HG03558 (cell line): ENCODE measurements around the gene HTT.

Source experiments
- ATAC-seq: cut with Tn5 transposase; IDR thresholded peaks from one replicate; pipeline ENCODE4 v1.9.1; 2021; ENCODE audit warnings: moderate number of reproducible peaks; ENCODE audit not compliant: unreplicated experiment; ENCODE audit errors: extremely low read depth

Gene HTT

GRCh38 chr4:3212391-3213105 is 138.1 kb downstream of the HTT start:
- no peak for ATAC-seq

DNA sequence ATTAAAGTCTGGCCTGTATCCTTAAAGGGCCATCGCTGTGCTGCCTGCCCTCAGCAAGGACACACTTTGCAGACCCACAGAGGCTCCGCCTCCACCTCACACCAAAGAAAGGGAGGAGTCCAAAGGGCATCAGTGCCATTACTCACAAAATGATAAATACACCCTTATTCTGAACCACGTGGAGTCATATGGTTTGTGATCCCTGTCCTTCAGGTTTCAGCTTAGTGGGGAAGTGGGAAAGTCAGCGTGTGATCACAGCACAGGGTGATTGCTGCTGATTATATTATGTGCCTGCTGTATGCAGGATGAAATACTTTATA is 138.6 kb downstream of the HTT start:
- ATAC-seq: no peak

GRCh38 chr4:3213661-3214250 is 139.3 kb downstream of the HTT start:
- no peak for ATAC-seq

DNA sequence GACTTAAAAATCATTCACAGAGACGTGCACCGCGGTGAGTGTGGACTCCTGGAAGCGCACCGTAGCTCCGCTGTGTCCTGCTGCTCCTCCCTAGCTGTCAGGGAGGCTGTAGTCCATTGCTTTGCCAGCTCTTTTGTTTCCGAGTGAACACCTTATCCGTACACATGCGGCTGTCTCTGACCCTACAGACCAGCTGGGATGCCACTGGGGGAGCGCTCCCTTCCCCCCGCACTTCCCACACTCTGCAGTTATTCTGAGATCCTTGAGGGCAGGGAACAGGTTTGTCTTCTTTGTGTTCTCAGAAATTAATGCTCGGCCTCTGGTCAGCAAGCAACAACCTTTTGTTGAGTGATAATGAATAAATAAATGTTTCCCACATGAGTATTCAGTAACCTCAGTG is 140.8 kb downstream of the HTT start:
- no peak for ATAC-seq

DNA sequence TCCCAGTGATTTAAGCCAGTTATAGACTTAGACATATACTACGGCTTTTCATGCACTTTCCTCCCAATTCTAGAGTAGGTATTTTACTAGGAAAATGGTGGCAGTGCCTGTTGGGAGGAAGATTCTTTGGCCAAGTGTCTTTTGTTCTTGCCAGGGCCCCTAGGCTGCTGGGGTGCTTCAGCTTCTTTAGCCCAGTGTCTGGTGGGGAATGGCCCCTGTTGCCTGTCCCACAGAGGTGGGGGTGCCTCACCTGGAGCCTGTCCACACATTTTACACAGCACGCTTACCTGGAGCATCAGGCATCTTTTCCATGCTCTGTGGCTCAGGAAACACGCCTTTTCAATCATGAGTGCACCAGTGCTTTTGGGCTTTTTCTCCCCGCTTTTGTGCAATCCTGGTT is 141.3 kb downstream of the HTT start:
- ATAC-seq: no peak

DNA sequence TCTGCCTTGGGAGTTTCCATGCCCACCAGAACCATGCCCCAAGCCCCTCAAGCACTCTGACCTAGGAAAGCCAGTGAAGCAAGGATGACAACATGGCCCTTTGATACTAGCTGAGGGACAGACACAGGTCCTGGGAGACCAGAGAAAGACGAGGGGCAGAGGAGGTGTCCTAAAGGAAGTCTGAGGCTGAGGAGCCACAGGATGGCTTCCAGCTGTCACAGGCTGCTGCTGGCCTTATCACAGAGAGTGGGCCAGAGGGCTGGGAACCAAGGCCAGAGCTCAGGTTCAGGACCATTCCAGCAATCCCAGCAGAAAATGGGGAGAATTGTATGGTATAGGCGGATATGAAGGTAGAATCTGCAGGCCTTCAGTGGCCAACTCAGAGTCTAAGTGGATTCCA is 142.8 kb downstream of the HTT start:
- no peak for ATAC-seq

DNA sequence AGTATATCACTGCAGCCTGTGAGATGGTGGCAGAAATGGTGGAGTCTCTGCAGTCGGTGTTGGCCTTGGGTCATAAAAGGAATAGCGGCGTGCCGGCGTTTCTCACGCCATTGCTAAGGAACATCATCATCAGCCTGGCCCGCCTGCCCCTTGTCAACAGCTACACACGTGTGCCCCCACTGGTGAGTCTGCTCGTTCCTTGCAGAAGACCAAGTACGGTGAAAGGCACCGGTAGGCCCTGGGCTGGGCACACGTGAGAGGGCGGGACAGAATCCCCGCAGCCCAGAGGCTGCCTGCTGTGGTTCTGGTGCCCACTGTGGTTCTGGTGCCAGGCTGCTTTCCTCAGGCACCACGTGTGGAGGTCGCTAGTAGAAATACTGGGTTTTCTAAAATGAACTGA is 143.3 kb downstream of the HTT start:
- no peak for ATAC-seq

DNA sequence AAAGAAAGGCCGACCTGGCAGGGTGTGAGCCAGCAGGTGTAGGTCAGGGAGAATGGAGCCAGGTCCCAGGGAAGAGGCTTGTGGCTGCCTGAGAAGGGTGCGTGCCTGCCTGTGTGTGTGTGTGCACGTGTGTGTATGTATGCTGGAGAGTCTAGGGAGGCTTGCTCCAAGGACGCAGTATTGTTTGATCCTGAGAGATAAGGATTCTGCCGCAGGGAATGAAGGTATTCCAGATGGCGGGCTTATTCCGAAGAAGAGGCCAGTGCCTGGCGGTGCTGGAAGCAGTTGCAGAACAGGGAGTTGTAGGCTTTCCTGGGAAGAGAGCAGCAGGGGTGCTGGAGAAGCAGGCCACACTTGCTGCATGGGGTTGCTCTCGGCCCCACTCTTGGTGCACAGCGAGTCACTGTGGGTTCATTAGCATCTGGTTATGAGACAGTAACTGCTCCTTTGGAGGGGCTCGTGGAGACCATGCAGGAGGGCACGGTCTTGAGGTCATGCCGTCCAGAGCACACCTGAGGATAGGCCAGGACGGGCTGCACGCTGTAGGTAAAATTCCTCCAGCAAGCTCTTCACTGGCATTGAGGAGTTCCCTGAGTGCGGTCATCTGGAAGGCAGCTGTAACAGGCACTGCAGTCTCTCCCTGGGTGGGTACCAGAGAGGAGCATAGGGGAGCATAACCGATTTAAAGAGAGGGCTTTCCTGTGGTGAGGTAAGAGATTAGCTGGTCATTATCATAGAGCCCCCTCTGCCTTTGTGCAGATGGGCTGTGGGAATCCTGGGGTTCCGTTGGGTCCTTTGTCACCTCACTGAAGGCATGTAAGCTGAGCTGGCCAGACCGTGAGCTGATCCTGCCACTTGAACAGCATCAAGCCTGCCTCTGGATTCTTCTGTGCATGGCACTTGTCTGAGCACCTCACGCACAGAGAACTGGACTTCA is 144.6 kb downstream of the HTT start:
- ATAC-seq: no peak

DNA sequence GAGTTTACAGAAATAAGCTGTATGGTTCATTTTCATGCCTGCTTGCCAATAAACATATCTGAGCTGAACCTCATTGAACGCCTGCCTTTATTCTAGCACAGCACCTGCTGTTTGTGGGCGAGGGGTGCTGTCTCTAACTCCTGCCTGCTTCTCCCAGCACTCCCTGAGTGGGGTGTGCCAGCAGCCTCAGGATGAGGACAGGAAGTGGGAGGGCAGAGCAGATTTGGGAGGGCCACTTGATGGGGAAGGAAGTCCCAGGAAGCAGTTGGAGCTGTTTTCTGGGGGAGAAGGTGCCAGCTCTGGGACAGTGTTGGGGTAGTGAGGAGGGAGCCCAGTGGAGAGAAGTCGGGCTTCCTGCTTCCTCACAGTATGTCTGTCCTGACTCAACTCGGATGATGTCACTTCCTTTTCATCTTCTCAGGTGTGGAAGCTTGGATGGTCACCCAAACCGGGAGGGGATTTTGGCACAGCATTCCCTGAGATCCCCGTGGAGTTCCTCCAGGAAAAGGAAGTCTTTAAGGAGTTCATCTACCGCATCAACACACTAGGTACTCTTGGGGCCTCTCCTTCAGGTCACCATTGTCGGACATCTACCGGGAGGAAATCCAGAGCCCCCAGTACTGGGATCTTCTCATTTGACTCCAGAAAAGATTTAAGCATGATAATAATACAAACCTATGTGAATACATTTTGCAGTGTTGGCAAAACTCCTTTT is 145.4 kb downstream of the HTT start:
- ATAC-seq: no peak

DNA sequence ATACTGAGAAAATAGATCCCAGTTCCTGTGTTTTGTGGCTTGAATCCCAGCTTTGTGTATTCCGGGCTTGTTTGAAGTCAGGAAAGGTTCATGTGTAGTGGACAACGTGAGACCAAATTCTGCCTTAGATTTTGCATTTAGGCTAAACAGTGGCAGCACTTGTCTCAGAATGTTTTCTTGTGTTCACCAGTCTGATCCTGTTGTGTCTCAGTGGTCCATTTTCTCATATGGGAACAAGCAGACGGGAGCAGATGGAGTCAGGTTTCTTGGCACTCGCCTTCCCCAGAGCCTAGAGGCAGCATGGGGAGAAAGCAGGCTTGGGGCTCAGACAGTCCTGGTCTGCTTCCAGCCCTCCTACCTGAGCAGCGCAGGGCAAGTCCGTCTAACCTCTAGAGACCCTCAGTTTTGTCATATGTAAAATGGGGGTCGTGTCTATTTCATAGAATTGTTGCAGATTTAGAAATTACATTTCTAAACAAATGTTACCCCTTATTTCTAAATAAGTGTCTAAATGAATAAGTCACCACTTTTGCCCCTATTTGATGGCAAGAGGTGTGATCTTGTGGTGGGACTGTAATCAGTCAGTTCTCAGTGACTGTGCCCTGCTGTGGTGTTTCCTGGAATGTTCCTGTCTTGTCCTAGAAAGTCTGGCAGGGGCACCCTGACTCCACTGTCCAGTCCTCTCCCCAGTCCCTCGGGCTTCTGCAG is 146.1 kb downstream of the HTT start:
- no peak for ATAC-seq

- no peak for ATAC-seq
These were observed 146.7 kb downstream of the HTT start for GRCh38 chr4:3221184-3221494.

DNA sequence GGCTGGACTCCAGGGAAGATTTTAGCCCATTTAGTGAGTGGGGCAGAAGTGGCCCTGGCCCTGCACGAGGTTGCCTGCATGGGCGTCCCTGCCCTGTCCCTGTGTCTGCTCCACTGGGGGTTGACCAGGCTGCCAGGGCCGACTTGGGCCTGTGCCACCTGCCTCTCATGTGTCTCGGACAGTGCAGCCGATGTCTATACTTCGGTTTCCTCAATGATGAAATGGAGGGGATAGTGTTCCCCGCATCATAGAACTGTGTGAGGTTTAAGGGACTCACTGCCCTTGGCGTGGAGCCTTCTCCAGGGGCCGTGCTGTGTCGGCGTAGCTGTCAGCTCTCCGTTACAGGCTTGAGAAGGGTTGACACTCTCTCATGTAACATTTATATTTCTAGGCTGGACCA is 147.5 kb downstream of the HTT start:
- ATAC-seq: no peak

DNA sequence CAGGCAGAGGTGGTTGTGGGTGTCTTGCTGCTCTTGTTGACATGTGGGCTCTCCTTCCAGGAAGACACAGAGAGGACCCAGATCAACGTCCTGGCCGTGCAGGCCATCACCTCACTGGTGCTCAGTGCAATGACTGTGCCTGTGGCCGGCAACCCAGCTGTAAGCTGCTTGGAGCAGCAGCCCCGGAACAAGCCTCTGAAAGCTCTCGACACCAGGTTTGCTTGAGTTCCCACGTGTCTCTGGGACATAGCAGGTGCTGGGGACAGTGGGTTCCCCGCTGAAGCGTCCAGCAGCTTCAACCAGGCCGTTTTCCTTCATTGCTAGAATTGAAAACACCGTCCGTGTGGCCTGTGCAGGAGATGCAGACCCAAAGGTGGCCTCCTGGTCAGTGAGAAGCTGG is 148.9 kb downstream of the HTT start:
- no peak for ATAC-seq

- ATAC-seq: no peak
These were observed 149.7 kb downstream of the HTT start for GRCh38 chr4:3223956-3224748.

DNA sequence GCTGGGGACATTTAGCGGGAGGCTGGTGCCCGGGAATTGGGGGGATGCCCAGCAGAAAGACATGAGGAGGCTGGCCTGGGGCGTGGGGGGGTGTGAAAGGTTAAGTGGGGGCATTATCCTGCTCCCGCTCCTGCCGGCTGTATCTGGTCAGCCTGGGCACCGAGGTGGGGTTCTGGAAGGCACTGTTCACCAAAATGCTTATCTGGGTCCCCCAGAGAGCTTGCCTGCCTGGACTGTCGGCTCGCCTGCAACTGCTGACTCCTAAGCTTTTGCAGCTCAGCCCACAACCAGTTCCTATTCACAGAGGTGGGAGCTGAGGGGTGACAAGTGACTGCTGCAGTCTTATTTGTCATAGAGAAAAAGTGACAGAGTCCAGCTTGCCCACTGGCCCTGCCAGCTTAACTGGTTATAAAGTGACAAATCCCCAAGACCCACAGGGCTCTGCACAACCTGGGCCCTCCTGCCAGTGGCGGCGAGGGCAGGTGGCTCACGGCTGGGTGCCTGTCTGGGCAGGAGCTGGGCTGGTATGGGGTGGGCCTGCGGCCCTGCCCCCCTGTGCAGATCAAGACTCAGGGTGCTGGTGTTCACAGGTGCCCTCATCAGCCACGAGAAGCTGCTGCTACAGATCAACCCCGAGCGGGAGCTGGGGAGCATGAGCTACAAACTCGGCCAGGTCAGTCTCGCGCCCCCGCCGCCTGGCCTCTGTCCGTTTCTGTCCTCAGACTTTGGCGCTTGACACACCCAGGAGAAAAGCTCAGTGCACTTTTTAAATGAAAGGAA is 150.8 kb downstream of the HTT start:
- no peak for ATAC-seq

GRCh38 chr4:3225936-3226335 is 151.5 kb downstream of the HTT start:
- ATAC-seq: no peak

GRCh38 chr4:3226467-3226866 is 152.0 kb downstream of the HTT start:
- no peak for ATAC-seq

DNA sequence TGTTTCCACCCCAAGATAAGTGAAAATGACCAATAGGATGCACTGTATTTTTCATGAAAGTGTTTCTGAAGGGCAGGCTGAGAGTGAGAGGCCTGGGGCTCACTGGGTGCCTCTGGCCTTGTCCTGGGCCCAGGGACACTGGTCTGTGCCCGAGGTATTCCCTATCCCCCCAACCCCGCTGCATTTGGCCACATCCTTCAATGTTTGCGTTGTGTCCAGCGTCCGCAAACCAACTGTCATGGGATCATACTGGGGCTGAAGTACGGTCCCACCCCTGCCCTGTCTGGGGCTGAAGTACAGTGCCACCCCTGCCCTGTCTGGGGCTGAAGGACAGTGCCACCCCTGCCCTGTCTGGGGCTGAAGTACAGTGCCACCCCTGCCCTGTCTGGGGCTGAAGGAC is 152.5 kb downstream of the HTT start:
- ATAC-seq: no peak
